SK-N-SH (cell line): ENCODE data around the gene TRAPPC6A. TPM values are rescaled to one million over a fixed set of nuclear protein-coding genes. Genes with fewer than 3 reads are reported as not detected.

Experiments
- CTCF ChIA-PET: fragments of 300-600, 350-600 bp; formaldehyde crosslinking; extraction: SDS; loops from one replicate; lab custom pipeline; 2021; lab: Yijun Ruan, JAX
- POLR2A ChIA-PET: fragments of 350-600 bp; sonication (Branson Sonifier 250); formaldehyde crosslinking; extraction: SDS; loops from one replicate; lab custom pipeline; 2020; ENCODE audit warnings: antibody characterized with exemption, inconsistent platforms; lab: Yijun Ruan, JAX
- DNase-seq: peaks from one replicate; pipeline ENCODE4 v3.0.0; 2012
- H2AFZ ChIP-seq: fragments of 200-600 bp; sonication (generic); 2 replicates; pipeline ENCODE4 v1.8.1; 2016; ENCODE audit warnings: antibody characterized with exemption, mild to moderate bottlenecking, low read depth
- H3F3A ChIP-seq: fragments of 200-600 bp; sonication (generic); replicated peaks from 2 replicates; pipeline ENCODE3; 2016; ENCODE audit warnings: antibody characterized with exemption, mild to moderate bottlenecking; ENCODE audit not compliant: insufficient read depth
- H3K27ac ChIP-seq, 2 experiments: fragments of 200-500 bp in 1 of 2; fragments of 200-600 bp in 1 of 2; sonication (Bioruptor generic) in 1 of 2; sonication (generic), shearing (Covaris generic) in 1 of 2; 2 replicates each; pipeline versions ENCODE4 v1.5.1 to v1.6.1; 2014 to 2016; ENCODE audit warnings: low read depth in 2 of 2, inconsistent platforms in 1 of 2, low read length in 1 of 2, mild to moderate bottlenecking in 1 of 2, mixed read lengths in 1 of 2
- H3K27me3 ChIP-seq: fragments of 200-600 bp; sonication (generic), shearing (Covaris generic); 2 replicates; pipeline ENCODE4 v1.6.1; 2016; ENCODE audit warnings: mixed run types; ENCODE audit not compliant: insufficient read depth
- H3K36me3 ChIP-seq, 2 experiments: fragments of 200-500 bp in 1 of 2; fragments of 200-600 bp in 1 of 2; sonication (Bioruptor generic) in 1 of 2; sonication (generic) in 1 of 2; replicated peaks in 1 of 2; 2 replicates each; pipeline versions ENCODE3 to v1.5.1; 2014 to 2016; ENCODE audit warnings: low read length in 1 of 2, mild to moderate bottlenecking in 1 of 2; ENCODE audit not compliant: insufficient read depth in 2 of 2, control insufficient read depth in 1 of 2
- H3K4me1 ChIP-seq, 2 experiments: fragments of 200-500 bp in 1 of 2; fragments of 200-600 bp in 1 of 2; sonication (Bioruptor generic) in 1 of 2; sonication (generic), shearing (Covaris generic) in 1 of 2; 2 replicates each; pipeline versions ENCODE4 v1.5.1 to v1.6.1; 2014 to 2016; ENCODE audit warnings: low read depth in 1 of 2, low read length in 1 of 2, mixed run types in 1 of 2; ENCODE audit not compliant: insufficient read depth in 2 of 2, control insufficient read depth in 1 of 2
- H3K4me2 ChIP-seq: fragments of 200-600 bp; sonication (generic), shearing (Covaris generic); 2 replicates; pipeline ENCODE4 v1.6.1; 2017; ENCODE audit warnings: mixed run types
- H3K4me3 ChIP-seq, 2 experiments: fragments of 200-500 bp in 1 of 2; fragments of 200-600 bp in 1 of 2; sonication (Bioruptor generic) in 1 of 2; sonication (generic), shearing (Covaris generic) in 1 of 2; 2 replicates each; pipeline versions ENCODE4 v1.5.1 to v1.8.1; 2014 to 2016; ENCODE audit warnings: low read depth in 2 of 2, inconsistent platforms in 1 of 2, low read length in 1 of 2, mild to moderate bottlenecking in 1 of 2, mixed read lengths in 1 of 2, moderate library complexity in 1 of 2
- H3K79me2 ChIP-seq: fragments of 200-600 bp; sonication (generic); 2 replicates; pipeline ENCODE4 v1.8.1; 2017; ENCODE audit warnings: mild to moderate bottlenecking; ENCODE audit not compliant: insufficient read depth
- H3K9ac ChIP-seq: fragments of 200-600 bp; sonication (generic); 2 replicates; pipeline ENCODE4 v1.6.1; 2017; ENCODE audit warnings: mixed run types
- H3K9me2 ChIP-seq: fragments of 200-600 bp; sonication (generic); 2 replicates; pipeline ENCODE4 v1.6.1; 2017; ENCODE audit warnings: mixed run types
- H3K9me3 ChIP-seq: fragments of 200-600 bp; sonication (generic); 2 replicates; pipeline ENCODE4 v1.6.1; 2017; ENCODE audit warnings: mixed run types, mild to moderate bottlenecking, moderate library complexity
- H4K20me1 ChIP-seq: fragments of 200-600 bp; sonication (generic); 2 replicates; pipeline ENCODE4 v1.6.1; 2017; ENCODE audit warnings: mild to moderate bottlenecking, mixed run types; ENCODE audit not compliant: insufficient read depth
- ELF1 ChIP-seq: IDR thresholded peaks from 2 replicates; pipeline ENCODE4 v1.4.0; 2012
- EP300 ChIP-seq, 2 experiments: IDR thresholded peaks; 2 replicates each; pipeline versions ENCODE4 v1.4.0 to v1.6.1; 2012; ENCODE audit warnings: borderline replicate concordance in 1 of 2, low read depth in 1 of 2, low read length in 1 of 2
- FOSL2 ChIP-seq: IDR thresholded peaks from 2 replicates; pipeline ENCODE4 v1.4.0; 2012; ENCODE audit warnings: low read depth, mild to moderate bottlenecking, moderate library complexity, borderline replicate concordance
- JUND ChIP-seq: IDR thresholded peaks from 2 replicates; pipeline ENCODE4 v1.4.0; 2012
- MEF2A ChIP-seq: IDR thresholded peaks from 2 replicates; pipeline ENCODE4 v1.4.0; 2012; ENCODE audit warnings: low read depth, borderline replicate concordance
- MXI1 ChIP-seq: IDR thresholded peaks from 2 replicates; pipeline ENCODE4 v1.6.1; 2012; ENCODE audit warnings: mild to moderate bottlenecking, low read depth, low read length, improper control_type of control experiment
- NRF1 ChIP-seq: IDR thresholded peaks from 2 replicates; pipeline ENCODE4 v1.6.1; 2012; ENCODE audit warnings: low read depth, mild to moderate bottlenecking, low read length
- RCOR1 ChIP-seq: fragments of 150-350 bp; IDR thresholded peaks from 2 replicates; pipeline ENCODE4 v1.6.1; 2017; ENCODE audit warnings: antibody characterized with exemption, low read length
- RFX5 ChIP-seq: IDR thresholded peaks from 2 replicates; pipeline ENCODE4 v1.6.1; 2012; ENCODE audit warnings: mild to moderate bottlenecking, improper control_type of control experiment, low read length
- RXRA ChIP-seq: IDR thresholded peaks from 2 replicates; pipeline ENCODE4 v1.4.0; 2012; ENCODE audit warnings: low read depth, mild to moderate bottlenecking, borderline replicate concordance
- SIN3A ChIP-seq: IDR thresholded peaks from 2 replicates; pipeline ENCODE4 v1.6.1; 2012; ENCODE audit warnings: low read depth, mild to moderate bottlenecking, low read length, moderate library complexity, borderline replicate concordance
- TAF1 ChIP-seq: IDR thresholded peaks from 2 replicates; pipeline ENCODE4 v1.6.1; 2012; ENCODE audit warnings: low read depth, mild to moderate bottlenecking, low read length, moderate library complexity, borderline replicate concordance
- TCF12 ChIP-seq: IDR thresholded peaks from 2 replicates; pipeline ENCODE4 v1.4.0; 2012
- WGBS: methylation state at CpG from one replicate; pipeline ENCODE4 v1.1.6; 2017; ENCODE audit warnings: low lambda C conversion rate; 5-methylcytosine and 5-hydroxymethylcytosine counted together
- polyA plus RNA-seq, 3 experiments: library from polyadenylated mRNA; depleted of rRNA; stranded (reverse); fragments of >200 nt; gene quantifications; 2 replicates each; pipeline ENCODE4 v1.2.3, GENCODE V29; 2012
- TF ChIP-seq, protein P1 (sequence below): fragments of 150-350 bp; IDR thresholded peaks from 2 replicates; pipeline ENCODE4 v1.6.1; 2017; ENCODE audit warnings: antibody characterized with exemption, low read length, low read depth, borderline replicate concordance
- TF ChIP-seq, protein P2 (sequence below): IDR thresholded peaks from 2 replicates; pipeline ENCODE4 v1.4.0; 2012; ENCODE audit warnings: low read depth, borderline replicate concordance
- TF ChIP-seq, protein P3 (sequence below): IDR thresholded peaks from 2 replicates; pipeline ENCODE4; 2012
- TF ChIP-seq, protein P4 (sequence below): fragments of 200-600 bp; sonication (generic); IDR thresholded peaks from 2 replicates; pipeline ENCODE4 v1.6.1; 2017; ENCODE audit warnings: antibody characterized with exemption, mild to moderate bottlenecking, moderate library complexity
- TF ChIP-seq, protein P5 (sequence below): IDR thresholded peaks from 2 replicates; pipeline ENCODE4 v1.4.0; 2012; ENCODE audit warnings: low read depth

Gene TRAPPC6A
- polyA plus RNA-seq, 1 of the 3 experiments (the other 2 are of a cell fraction) = 59.0 TPM

DNA sequence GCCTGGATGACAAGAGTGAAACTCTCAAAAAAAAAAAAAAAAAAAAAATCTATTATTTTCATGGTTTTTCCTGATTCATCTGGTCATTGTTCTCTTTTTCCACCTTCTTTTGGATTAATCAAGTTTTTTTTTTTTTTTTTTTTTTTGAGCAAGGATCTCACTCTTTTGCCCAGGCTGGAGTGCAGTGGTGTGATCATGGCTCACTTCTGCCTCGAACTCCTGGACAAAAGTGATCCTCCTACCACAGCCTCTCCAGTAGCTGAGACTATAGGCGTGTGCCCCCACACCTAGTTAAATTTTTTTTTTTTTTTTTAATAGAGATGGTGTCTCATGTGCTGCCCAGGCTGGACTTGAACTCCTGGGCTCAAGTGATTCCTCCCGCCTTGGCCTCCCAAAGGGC lies 28.3 kb upstream of the TRAPPC6A start:
- Histone ChIP-seq H3K9ac (no peak overlapping the region), H3F3A (peaks cover 5% of the 10 kb centered on the region), H3K4me3 (no peak overlapping the region), H3K27me3 (no peaks in the 10 kb centered on the region), H3K9me2 (no peaks in the 10 kb centered on the region), H3K36me3 (no peaks in the 10 kb centered on the region), H4K20me1 (no peaks in the 10 kb centered on the region), H3K4me2 (no peak overlapping the region), H3K4me1 (no peaks in the 10 kb centered on the region), H2AFZ (no peak overlapping the region), H3K9me3 (no peaks in the 10 kb centered on the region), H3K79me2 (no peaks in the 10 kb centered on the region), H3K27ac (no peak overlapping the region)
- no peak for TF ChIP-seq MXI1
- no peak for TF ChIP-seq TCF12
- no peak for TF ChIP-seq TAF1
- TF ChIP-seq SIN3A = no peak
- no peak for DNase-seq
- WGBS = 46% methylated on average over 3 of the region's 3 CpGs
- POLR2A ChIA-PET = no interaction called here
- CTCF ChIA-PET = interaction anchor here (1.0 to 1.4 kb wide), 2 partner anchors 19 to 43 kb away, joined by 3 to 4 read pairs; no protein-coding TSS in a partner anchor

DNA sequence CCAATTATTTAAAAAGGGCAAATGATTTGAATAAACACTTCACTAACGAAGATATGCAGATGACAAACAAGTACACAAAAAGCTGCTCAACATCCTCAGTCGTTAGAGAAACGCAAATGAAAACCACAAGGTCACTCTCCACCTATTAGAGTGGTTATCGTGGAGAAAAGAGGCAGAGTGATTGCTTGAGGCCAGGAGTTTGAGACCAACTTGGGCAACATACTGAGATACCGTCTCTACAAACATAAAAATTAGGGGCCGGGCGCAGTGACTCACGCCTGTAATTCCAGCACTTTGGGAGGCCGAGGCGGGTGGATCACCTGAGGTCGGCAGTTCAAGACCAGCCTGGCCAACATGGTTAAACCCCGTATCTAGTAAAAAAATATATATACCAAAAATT lies 27.8 kb upstream of the TRAPPC6A start:
- Histone ChIP-seq H4K20me1 (no peaks in the 10 kb centered on the region), H3K4me1 (no peaks in the 10 kb centered on the region), H3F3A (peaks cover 5% of the 10 kb centered on the region), H3K4me3 (no peak overlapping the region), H3K79me2 (no peaks in the 10 kb centered on the region), H3K9ac (no peak overlapping the region), H3K9me3 (no peaks in the 10 kb centered on the region), H3K9me2 (no peaks in the 10 kb centered on the region), H3K4me2 (no peak overlapping the region), H3K27ac (no peak overlapping the region), H2AFZ (no peak overlapping the region), H3K36me3 (no peaks in the 10 kb centered on the region)
- POLR2A ChIA-PET = no interaction called here
- WGBS = 45% methylated on average over 12 of the region's 12 CpGs
- DNase-seq = no peak
- CTCF ChIA-PET = interaction anchor here (1.4 kb wide), 1 partner anchor 43 kb away, joined by 3 read pairs; no protein-coding TSS in a partner anchor
- TF ChIP-seq MXI1 = no peak
- TF ChIP-seq RFX5 = no peak
- TF ChIP-seq RXRA = no peak
- TF ChIP-seq EP300 (IDR thresholded peaks at IDR 0.05; ENCODE audit: borderline replicate concordance in 1 of 2, low read depth in 1 of 2, low read length in 1 of 2) = no peak
- TF ChIP-seq FOSL2 = no peak
- TF ChIP-seq, protein P1, sequence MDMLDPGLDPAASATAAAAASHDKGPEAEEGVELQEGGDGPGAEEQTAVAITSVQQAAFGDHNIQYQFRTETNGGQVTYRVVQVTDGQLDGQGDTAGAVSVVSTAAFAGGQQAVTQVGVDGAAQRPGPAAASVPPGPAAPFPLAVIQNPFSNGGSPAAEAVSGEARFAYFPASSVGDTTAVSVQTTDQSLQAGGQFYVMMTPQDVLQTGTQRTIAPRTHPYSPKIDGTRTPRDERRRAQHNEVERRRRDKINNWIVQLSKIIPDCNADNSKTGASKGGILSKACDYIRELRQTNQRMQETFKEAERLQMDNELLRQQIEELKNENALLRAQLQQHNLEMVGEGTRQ = no peak
- TF ChIP-seq, protein P2, sequence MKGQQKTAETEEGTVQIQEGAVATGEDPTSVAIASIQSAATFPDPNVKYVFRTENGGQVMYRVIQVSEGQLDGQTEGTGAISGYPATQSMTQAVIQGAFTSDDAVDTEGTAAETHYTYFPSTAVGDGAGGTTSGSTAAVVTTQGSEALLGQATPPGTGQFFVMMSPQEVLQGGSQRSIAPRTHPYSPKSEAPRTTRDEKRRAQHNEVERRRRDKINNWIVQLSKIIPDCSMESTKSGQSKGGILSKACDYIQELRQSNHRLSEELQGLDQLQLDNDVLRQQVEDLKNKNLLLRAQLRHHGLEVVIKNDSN = no peak
- no peak for TF ChIP-seq ELF1
- no peak for TF ChIP-seq SIN3A
- no peak for TF ChIP-seq MEF2A
- TF ChIP-seq, protein P3, sequence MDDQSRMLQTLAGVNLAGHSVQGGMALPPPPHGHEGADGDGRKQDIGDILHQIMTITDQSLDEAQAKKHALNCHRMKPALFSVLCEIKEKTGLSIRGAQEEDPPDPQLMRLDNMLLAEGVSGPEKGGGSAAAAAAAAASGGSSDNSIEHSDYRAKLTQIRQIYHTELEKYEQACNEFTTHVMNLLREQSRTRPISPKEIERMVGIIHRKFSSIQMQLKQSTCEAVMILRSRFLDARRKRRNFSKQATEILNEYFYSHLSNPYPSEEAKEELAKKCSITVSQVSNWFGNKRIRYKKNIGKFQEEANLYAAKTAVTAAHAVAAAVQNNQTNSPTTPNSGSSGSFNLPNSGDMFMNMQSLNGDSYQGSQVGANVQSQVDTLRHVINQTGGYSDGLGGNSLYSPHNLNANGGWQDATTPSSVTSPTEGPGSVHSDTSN = no peak
- TF ChIP-seq, protein P4, sequence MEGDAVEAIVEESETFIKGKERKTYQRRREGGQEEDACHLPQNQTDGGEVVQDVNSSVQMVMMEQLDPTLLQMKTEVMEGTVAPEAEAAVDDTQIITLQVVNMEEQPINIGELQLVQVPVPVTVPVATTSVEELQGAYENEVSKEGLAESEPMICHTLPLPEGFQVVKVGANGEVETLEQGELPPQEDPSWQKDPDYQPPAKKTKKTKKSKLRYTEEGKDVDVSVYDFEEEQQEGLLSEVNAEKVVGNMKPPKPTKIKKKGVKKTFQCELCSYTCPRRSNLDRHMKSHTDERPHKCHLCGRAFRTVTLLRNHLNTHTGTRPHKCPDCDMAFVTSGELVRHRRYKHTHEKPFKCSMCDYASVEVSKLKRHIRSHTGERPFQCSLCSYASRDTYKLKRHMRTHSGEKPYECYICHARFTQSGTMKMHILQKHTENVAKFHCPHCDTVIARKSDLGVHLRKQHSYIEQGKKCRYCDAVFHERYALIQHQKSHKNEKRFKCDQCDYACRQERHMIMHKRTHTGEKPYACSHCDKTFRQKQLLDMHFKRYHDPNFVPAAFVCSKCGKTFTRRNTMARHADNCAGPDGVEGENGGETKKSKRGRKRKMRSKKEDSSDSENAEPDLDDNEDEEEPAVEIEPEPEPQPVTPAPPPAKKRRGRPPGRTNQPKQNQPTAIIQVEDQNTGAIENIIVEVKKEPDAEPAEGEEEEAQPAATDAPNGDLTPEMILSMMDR = no peak
- TF ChIP-seq TCF12 = no peak
- TF ChIP-seq, protein P5, sequence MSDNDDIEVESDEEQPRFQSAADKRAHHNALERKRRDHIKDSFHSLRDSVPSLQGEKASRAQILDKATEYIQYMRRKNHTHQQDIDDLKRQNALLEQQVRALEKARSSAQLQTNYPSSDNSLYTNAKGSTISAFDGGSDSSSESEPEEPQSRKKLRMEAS = no peak
- no peak for TF ChIP-seq JUND
- TF ChIP-seq NRF1 = no peak
- no peak for TF ChIP-seq RCOR1
- TF ChIP-seq, all 33 proteins: peak for 0
- H3K27me3 ChIP-seq = no peaks in the 10 kb centered on the region
